Heart left ventricle (tissue), 13 donors: ENCODE data around the gene ZP1.
"Not testable (repeated sequence)": the region's sequence is repeated elsewhere in the genome, so short reads cannot be mapped to it uniquely, and the experiment has no call there.

Experiments used
- POLR2A ChIP-seq, 2 donors: fragments of 450-650 bp; IDR thresholded peaks; one replicate each; pipeline ENCODE4 v1.6.1; 2017; ENCODE audit warnings: antibody characterized with exemption in 2 of 2, mild to moderate bottlenecking in 2 of 2, moderate library complexity in 2 of 2
- TF ChIP-seq, protein P1 (sequence below), 12 donors: fragments of 200-600 bp; sonication (generic) in 4 of 12; IDR thresholded peaks; one replicate each; pipeline versions ENCODE4 v1.5.0 to v1.8.0; 2018 to 2022; ENCODE audit warnings: antibody characterized with exemption in 12 of 12, mild to moderate bottlenecking in 5 of 12
- donor health status: ischemic (EF 13 %, LVEDD 7.1; RV severe dilation, severe dysfunction).
- donor health status: DM: no; HTN: yes; CAD: no.
- donor health status: DM: no; HTN: no; CAD: no.
- donor health status: ischemic (EF 25% LVEDD 6.9; RV normal size, moderate dysfunction).
- donor health status: ischemic (EF 25% LVEDD 5.7; RV mildly dilated, moderate dysfunction).
- donor health status: ischemic (EF 35%, LVEDD 5.7; RV mildly dilated, moderate dysfunction).
- donor health status: nonischemic (EF 11% LVEDD 7.7; RV severe dilation, severe dysfunction).
- donor health status: DM: yes; HTN: yes; CAD: no.
- donor health status: PGD.
- donor health status: ischemic (EF 29% LVEDD 5.4; RV normal size, mild dysfunction).
- donor health status: nonischemic (EF 23%, LVEDD 6.1; RV moderate dilation, normal function).

DNA sequence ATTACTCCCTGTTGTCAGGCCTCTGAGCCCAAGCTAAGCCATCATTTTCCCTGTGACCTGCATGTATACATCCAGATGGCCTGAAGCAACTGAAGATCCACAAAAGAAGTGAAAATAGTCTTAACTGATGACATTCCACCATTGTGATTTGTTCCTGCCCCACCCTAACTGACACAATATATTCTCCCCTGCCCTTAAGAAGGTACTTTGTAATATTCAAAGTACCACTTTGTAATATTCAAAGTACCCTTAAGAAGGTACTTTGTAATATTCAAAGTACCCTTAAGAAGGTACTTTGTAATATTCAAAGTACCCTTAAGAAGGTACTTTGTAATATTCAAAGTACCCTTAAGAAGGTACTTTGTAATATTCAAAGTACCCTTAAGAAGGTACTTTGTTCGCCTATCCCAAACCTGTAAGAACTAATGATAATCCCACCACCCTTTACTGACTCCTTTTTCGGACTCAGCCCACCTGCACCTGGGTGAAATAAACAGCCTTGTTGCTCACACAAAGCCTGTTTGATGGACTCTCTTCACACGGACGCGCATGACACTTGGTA lies 43.5 kb upstream of the ZP1 start:
- TF ChIP-seq, protein P1, sequence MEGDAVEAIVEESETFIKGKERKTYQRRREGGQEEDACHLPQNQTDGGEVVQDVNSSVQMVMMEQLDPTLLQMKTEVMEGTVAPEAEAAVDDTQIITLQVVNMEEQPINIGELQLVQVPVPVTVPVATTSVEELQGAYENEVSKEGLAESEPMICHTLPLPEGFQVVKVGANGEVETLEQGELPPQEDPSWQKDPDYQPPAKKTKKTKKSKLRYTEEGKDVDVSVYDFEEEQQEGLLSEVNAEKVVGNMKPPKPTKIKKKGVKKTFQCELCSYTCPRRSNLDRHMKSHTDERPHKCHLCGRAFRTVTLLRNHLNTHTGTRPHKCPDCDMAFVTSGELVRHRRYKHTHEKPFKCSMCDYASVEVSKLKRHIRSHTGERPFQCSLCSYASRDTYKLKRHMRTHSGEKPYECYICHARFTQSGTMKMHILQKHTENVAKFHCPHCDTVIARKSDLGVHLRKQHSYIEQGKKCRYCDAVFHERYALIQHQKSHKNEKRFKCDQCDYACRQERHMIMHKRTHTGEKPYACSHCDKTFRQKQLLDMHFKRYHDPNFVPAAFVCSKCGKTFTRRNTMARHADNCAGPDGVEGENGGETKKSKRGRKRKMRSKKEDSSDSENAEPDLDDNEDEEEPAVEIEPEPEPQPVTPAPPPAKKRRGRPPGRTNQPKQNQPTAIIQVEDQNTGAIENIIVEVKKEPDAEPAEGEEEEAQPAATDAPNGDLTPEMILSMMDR (IDR thresholded peaks at IDR 0.05): not testable (repeated sequence)
- not testable (repeated sequence) for TF ChIP-seq POLR2A (IDR thresholded peaks at IDR 0.05)
